ENCODE results near the gene PCF11. TPM values are rescaled to one million over a fixed set of nuclear protein-coding genes. Genes with fewer than 3 reads are reported as not detected.
"Not testable (repeated sequence)": the region's sequence is repeated elsewhere in the genome, so short reads cannot be mapped to it uniquely, and the experiment has no call there.

Gene PCF11
- total RNA-seq, 6 experiments from 2014 or later = 16.0 to 23.1 (median 18.9) TPM

DNA sequence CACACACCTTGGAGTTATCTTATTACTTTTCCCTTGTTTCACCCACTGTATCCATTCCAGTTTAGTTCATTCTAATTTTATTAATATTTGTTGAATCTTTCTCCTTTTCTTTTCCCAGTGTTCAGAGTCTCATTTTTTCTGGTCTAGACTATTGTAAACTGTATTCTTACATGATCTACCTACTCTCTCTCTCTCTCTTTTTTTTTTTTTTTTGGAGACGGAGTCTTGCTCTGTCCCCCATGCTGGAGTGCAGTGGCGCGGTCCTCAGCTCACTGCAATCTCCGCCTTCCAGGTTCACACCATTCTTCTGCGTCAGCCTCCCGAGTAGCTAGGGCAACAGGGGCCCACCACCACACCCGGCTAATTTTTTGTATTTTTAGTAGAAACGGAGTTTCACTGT is 38.7 kb downstream of the PCF11 start:
- TF ChIP-seq POLR2A (IDR thresholded peaks at IDR 0.05) = no peak
- TF ChIP-seq, protein P1, sequence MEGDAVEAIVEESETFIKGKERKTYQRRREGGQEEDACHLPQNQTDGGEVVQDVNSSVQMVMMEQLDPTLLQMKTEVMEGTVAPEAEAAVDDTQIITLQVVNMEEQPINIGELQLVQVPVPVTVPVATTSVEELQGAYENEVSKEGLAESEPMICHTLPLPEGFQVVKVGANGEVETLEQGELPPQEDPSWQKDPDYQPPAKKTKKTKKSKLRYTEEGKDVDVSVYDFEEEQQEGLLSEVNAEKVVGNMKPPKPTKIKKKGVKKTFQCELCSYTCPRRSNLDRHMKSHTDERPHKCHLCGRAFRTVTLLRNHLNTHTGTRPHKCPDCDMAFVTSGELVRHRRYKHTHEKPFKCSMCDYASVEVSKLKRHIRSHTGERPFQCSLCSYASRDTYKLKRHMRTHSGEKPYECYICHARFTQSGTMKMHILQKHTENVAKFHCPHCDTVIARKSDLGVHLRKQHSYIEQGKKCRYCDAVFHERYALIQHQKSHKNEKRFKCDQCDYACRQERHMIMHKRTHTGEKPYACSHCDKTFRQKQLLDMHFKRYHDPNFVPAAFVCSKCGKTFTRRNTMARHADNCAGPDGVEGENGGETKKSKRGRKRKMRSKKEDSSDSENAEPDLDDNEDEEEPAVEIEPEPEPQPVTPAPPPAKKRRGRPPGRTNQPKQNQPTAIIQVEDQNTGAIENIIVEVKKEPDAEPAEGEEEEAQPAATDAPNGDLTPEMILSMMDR (IDR thresholded peaks at IDR 0.05) = no peak
- Histone ChIP-seq H3K4me3 (no peak overlapping the region), H3K9me3 (no peaks in the 10 kb centered on the region), H3K27ac (no peak overlapping the region), H3K27me3 (no peaks in the 10 kb centered on the region), H3K4me1 (peaks cover 0 to 13% (median 0%) of the 10 kb centered on the region in 4 donors), H3K36me3 (peaks cover 0 to 16% (median 5%) of the 10 kb centered on the region in 4 donors)
- WGBS (ENCODE audit: insufficient coverage, low coverage, low lambda C conversion rate, missing lambda C conversion rate) = 87% methylated on average over 2 of the region's 8 CpGs
- ATAC-seq (no peak), DNase-seq (no peak)
- intact Hi-C loops (cut with DNase I) = no loop called here

DNA sequence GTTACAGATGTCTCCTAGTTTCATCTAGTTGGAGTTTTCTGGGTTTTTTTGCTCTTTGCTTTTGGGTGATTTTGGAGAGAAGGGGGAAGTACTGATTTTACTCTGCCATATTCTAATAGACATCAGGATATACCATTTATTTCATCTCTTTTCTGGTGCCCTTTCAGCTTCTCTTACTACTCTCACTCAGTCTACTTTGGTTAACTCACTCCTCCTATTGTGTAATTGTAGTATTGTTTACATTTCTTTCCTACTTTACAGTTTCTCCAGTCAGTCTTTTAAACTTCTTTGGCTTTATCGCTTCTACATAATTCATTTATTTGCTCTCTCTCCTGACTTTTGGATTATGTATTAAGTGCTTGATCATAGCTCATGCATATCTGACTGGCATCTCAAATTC is 43.1 kb downstream of the PCF11 start:
- no peak for DNase-seq

DNA sequence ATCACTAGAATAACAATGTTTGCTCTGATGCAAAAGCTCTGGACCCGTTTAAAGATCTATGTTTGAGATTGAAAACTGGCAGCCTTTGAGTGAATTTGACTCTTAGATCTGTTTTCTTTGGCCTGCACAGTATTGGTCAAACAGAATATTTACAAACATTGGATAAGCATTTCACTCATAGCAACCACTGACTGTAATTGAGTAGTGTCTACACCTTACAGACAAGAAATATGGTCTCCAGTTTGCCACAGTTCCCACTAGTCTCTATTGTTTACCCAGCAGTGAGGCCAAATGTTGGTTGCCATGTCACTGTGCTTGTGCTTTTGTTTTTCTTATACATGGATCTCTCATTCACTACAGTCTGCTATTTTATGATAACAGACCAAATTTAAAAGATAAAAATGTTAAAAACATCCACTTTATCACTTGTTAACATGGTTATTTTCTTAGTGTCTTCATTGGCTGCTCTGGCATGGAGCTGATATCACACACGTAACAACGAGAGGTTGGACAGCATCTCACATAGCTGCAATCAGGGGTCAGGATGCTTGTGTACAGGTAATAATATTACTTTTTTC is 48.8 kb downstream of the PCF11 start:
- Histone ChIP-seq H3K9me3 (no peaks in the 10 kb centered on the region), H3K27me3 (no peaks in the 10 kb centered on the region), H3K4me1 (no peaks in the 10 kb centered on the region), H3K27ac (no peak overlapping the region), H3K36me3 (no peaks in the 10 kb centered on the region), H3K4me3 (no peak overlapping the region)
- peak in 3 of 4 donors; percentile 33 to 54 (median 37) for ATAC-seq
- DNase-seq = no peak
- intact Hi-C loops (cut with DNase I) = no loop called here
- WGBS (ENCODE audit: insufficient coverage, low coverage, low lambda C conversion rate, missing lambda C conversion rate) = 69% methylated on average over 3 of the region's 3 CpGs
- TF ChIP-seq, protein P1 (IDR thresholded peaks at IDR 0.05) = no peak
- TF ChIP-seq POLR2A (IDR thresholded peaks at IDR 0.05) = no peak

More for the DNA sequence above, 43.1 kb downstream of the PCF11 start:
- peak in 2 of 4 donors; percentile 58 to 68 for ATAC-seq
- intact Hi-C loops (cut with DNase I) = no loop called here
- Histone ChIP-seq H3K9me3 (no peaks in the 10 kb centered on the region), H3K36me3 (peaks cover 0 to 3% (median 0%) of the 10 kb centered on the region in 4 donors), H3K4me1 (peaks cover 0 to 2% (median 0%) of the 10 kb centered on the region in 4 donors), H3K27me3 (no peaks in the 10 kb centered on the region), H3K27ac (no peak overlapping the region), H3K4me3 (no peak overlapping the region)
- WGBS (ENCODE audit: insufficient coverage, low coverage, low lambda C conversion rate, missing lambda C conversion rate) = 89% methylated on average over 1 of the region's 1 CpG
- TF ChIP-seq, protein P1 (IDR thresholded peaks at IDR 0.05) = no peak
- no peak for TF ChIP-seq POLR2A (IDR thresholded peaks at IDR 0.05)

DNA sequence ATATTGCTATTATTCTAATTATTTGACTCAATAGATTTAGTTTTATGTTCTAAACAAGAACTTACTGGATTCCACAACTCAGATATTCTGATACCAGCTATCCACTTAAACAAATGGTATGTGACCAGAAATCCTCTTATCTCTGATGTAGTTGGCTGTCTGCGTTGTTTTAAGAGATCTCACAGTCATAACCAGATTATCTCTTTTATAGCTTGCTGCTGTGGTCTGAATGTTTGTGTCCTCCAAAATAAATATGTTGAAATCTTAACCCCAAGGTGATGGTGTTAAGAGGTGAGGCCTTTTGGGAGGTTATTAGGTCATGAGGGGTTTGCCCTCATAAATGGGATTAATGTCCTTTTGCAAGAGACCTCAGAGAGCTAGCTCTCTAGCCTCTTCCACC is 49.3 kb downstream of the PCF11 start:
- DNase-seq (no peak), ATAC-seq (no peak)
- Histone ChIP-seq H3K36me3 (no peaks in the 10 kb centered on the region), H3K4me1 (no peaks in the 10 kb centered on the region), H3K4me3 (no peak overlapping the region), H3K27ac (no peak overlapping the region), H3K27me3 (no peaks in the 10 kb centered on the region), H3K9me3 (no peaks in the 10 kb centered on the region)
- TF ChIP-seq, protein P1 (IDR thresholded peaks at IDR 0.05) = no peak
- TF ChIP-seq POLR2A (IDR thresholded peaks at IDR 0.05) = no peak
- intact Hi-C loops (cut with DNase I) = no loop called here
- 58% methylated on average over 1 of the region's 1 CpG for WGBS (ENCODE audit: insufficient coverage, low coverage, low lambda C conversion rate, missing lambda C conversion rate)

DNA sequence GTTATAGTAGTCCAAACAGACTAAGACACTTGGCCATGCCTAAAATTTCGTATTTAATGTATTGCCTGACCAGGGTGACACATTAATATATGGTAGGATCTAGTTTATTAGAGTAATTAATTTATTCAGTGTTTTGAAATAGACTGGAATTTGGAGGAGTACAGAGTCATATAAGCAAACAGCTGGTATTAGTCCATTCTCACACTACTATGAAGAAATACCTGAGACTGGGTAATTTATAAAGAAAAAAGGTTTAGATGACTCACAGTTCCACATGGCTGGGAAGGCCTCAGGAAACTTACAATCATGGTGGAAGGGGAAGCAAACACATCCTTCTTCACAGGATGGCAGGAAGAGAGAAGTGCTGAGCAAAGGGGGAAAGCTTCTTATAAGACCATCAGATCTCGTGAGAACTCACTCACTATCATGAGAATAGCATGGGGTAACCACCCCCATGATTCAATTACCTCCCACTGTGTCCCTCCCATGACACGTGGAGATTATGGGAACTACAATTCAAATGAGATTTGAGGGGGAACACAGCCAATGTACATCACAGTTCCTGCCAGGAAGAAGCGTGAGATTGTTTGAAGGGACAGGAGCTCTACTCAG is 49.9 kb downstream of the PCF11 start:
- not testable (repeated sequence) for ATAC-seq
- 95% methylated on average over 3 of the region's 4 CpGs for WGBS (ENCODE audit: insufficient coverage, low coverage, low lambda C conversion rate, missing lambda C conversion rate)

More for the DNA sequence above, 49.9 kb downstream of the PCF11 start:
- H3K27ac ChIP-seq; DNase-seq; intact Hi-C loops (cut with DNase I); H3K4me1 ChIP-seq; H3K36me3 ChIP-seq; H3K27me3 ChIP-seq; H3K9me3 ChIP-seq; H3K4me3 ChIP-seq: not testable (repeated sequence)

Data from right lobe of liver (tissue), 6 donors.